HG02852 (cell line): ENCODE data around the gene TMEM132D.
"Not testable (repeated sequence)": the region's sequence is repeated elsewhere in the genome, so short reads cannot be mapped to it uniquely, and the experiment has no call there.

Experiments
- ATAC-seq: cut with Tn5 transposase; IDR thresholded peaks from one replicate; pipeline ENCODE4 v1.9.1; 2021; ENCODE audit warnings: mild to moderate bottlenecking, moderate library complexity; ENCODE audit not compliant: unreplicated experiment

The TMEM132D gene

GRCh38 chr12:129203456-129203855, 700.4 kb downstream of the TMEM132D start:
- no peak for ATAC-seq

- no peak for ATAC-seq
These were observed 701.6 kb downstream of the TMEM132D start for GRCh38 chr12:129202109-129202814.

GRCh38 chr12:129201029-129201428, 702.8 kb downstream of the TMEM132D start:
- ATAC-seq, result no peak

- ATAC-seq, result no peak
These were observed 703.2 kb downstream of the TMEM132D start for GRCh38 chr12:129200576-129200975.

GRCh38 chr12:129196927-129197326, 706.9 kb downstream of the TMEM132D start:
- no peak for ATAC-seq

- no peak for ATAC-seq
These were observed 708.7 kb downstream of the TMEM132D start for GRCh38 chr12:129195081-129195480.

GRCh38 chr12:129193263-129193871, 710.5 kb downstream of the TMEM132D start:
- ATAC-seq, result no peak

GRCh38 chr12:129190827-129191226, 713.0 kb downstream of the TMEM132D start:
- ATAC-seq, result no peak

GRCh38 chr12:129189879-129190278, 713.9 kb downstream of the TMEM132D start:
- not testable (repeated sequence) for ATAC-seq

- no peak for ATAC-seq
These were observed 716.9 kb downstream of the TMEM132D start for GRCh38 chr12:129186952-129187351.

GRCh38 chr12:129185855-129186254, 718.0 kb downstream of the TMEM132D start:
- no peak for ATAC-seq

- ATAC-seq, result no peak
These were observed 719.5 kb downstream of the TMEM132D start for GRCh38 chr12:129184127-129184928.

GRCh38 chr12:129179941-129180553, 723.8 kb downstream of the TMEM132D start:
- ATAC-seq, result no peak

GRCh38 chr12:129169928-129170327, 733.9 kb downstream of the TMEM132D start:
- ATAC-seq, result no peak

- ATAC-seq, result no peak
These were observed 740.0 kb downstream of the TMEM132D start for GRCh38 chr12:129163861-129164260.

GRCh38 chr12:129163461-129163860, 740.4 kb downstream of the TMEM132D start:
- no peak for ATAC-seq

- ATAC-seq, result no peak
These were observed 741.0 kb downstream of the TMEM132D start for GRCh38 chr12:129162805-129163204.

- no peak for ATAC-seq
These were observed 742.3 kb downstream of the TMEM132D start for GRCh38 chr12:129161511-129161910.

- no peak for ATAC-seq
These were observed 743.5 kb downstream of the TMEM132D start for GRCh38 chr12:129160282-129160681.

GRCh38 chr12:129152351-129153104, 751.3 kb downstream of the TMEM132D start:
- no peak for ATAC-seq

- ATAC-seq, result no peak
These were observed 753.1 kb downstream of the TMEM132D start for GRCh38 chr12:129150721-129151120.
